ENCODE data around the gene BBS2.

BBS2 gene

DNA sequence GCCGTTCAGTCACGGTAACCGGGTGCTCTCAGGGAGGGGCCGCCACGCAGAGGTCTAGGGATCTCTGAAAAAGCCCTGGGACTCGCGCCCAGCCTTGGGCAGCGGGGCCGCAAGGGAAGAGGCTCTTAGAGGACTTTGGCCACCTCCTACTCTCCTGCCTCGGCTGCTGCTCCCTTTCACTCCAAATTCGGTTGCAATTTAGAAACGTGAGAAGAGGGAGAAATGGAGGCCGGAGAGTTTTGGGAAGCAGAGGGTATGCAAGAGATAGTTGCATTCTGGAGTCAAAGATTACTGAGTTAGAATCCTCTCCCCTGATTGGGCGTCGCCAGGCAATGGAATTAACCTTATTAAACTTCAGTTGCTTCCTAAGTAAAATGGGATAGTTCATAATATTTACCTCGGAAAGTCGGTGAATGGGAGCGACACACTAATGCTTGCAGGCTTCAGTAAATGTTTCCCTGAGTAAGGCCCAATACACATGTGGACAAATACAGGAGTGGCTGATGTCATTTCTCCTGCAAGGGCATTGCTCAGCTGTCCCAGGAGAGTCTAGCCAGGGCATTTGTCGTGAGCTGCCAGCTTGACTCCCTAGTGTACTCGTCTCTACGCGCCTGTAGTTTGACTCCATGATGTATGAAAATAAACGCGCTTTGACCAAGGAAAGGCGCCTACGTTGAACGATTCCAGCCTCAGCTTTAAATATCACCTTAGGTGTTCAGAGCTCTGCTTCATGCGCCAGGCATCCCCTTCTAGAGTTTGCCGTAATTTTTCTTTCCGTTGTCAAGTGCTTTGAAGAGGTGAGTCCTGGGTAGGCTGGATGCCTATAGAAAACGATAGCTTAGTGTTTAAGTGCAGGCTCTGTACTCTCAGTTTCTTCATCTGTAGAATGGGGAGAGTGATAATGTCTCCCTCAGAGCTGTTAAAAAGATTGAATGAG lies 67.8 kb downstream of the BBS2 start:
- H3K4me3 ChIP-seq (ENCODE audit: low read depth, low read length), result peak overlapping the region; percentile 97
- H3K4ac ChIP-seq (ENCODE audit: low read depth, low read length), result peak overlapping the region; percentile 65
- no peak overlapping the region for H3K23ac ChIP-seq (ENCODE audit: low read length)
- peak overlapping the region; percentile 66 for H3K4me2 ChIP-seq (ENCODE audit: low read length)
- no peaks in the 10 kb centered on the region for H3K9me3 ChIP-seq (ENCODE audit: insufficient read depth, low read depth, low read length)
- WGBS (ENCODE audit: extremely low coverage, insufficient coverage, insufficient read length), result no CpG with 5 or more reads among the region's 31 CpGs
- H2AFZ ChIP-seq (ENCODE audit: insufficient read depth, low read length, poor library complexity), result peak overlapping the region; percentile 70
- H3K27me3 ChIP-seq (ENCODE audit: insufficient read depth, low read length), result no peaks in the 10 kb centered on the region
- peak overlapping the region; percentile 81 for H3K9ac ChIP-seq (ENCODE audit: low read length)
- no peak overlapping the region for H2BK12ac ChIP-seq (ENCODE audit: low read length)
- H2BK5ac ChIP-seq (ENCODE audit: low read depth, low read length, poor library complexity), result no peak overlapping the region
- H3K4me1 ChIP-seq (ENCODE audit: control insufficient read depth in 1 of 2, insufficient read depth in 2 of 2, low read length in 2 of 2), result peaks cover 8 to 12% of the 10 kb centered on the region in 2 experiments
- H3K79me2 ChIP-seq (ENCODE audit: control insufficient read depth, insufficient read depth, low read length, poor library complexity), result peaks cover 9% of the 10 kb centered on the region
- H4K8ac ChIP-seq (ENCODE audit: low read depth, low read length), result peak overlapping the region; percentile 57
- H4K12ac ChIP-seq (ENCODE audit: low read depth, low read length), result no peak overlapping the region
- H3K36me3 ChIP-seq (ENCODE audit: control insufficient read depth in 1 of 2, insufficient read depth in 2 of 2, low read length in 2 of 2), result peaks cover 3 to 8% of the 10 kb centered on the region in 2 experiments
- peak; percentile 17 to 34 for DNase-seq
- peak overlapping the region; percentile 24 for H3K27ac ChIP-seq (ENCODE audit: low read depth, low read length)
- peak overlapping the region; percentile 0 for H4K91ac ChIP-seq (ENCODE audit: low read depth, low read length)
- peak overlapping the region; percentile 29 for H3K14ac ChIP-seq (ENCODE audit: low read length)
- H2AK5ac ChIP-seq (ENCODE audit: low read length), result no peak overlapping the region
- peak overlapping the region; percentile 28 for H2BK120ac ChIP-seq (ENCODE audit: insufficient read depth, low read length, poor library complexity)
- peaks cover 4% of the 10 kb centered on the region for H3K79me1 ChIP-seq (ENCODE audit: low read length)
- H3K18ac ChIP-seq (ENCODE audit: low read length), result no peak overlapping the region

- H3K23ac ChIP-seq (ENCODE audit: low read length), result no peak within 1 kb of the TSS
Observed at GRCh38 chr16:56450986-56451752, 68.7 kb downstream of the BBS2 start, which contains the start of the genes NUDT21 and OGFOD1. Gene NUDT21, minus strand, starts transcription at chr16:56451332. Its CDS starts 130 bp downstream, at chr16:56451202. Gene OGFOD1, plus strand, starts transcription at chr16:56451554. Its CDS starts 59 bp downstream, at chr16:56451613.

DNA sequence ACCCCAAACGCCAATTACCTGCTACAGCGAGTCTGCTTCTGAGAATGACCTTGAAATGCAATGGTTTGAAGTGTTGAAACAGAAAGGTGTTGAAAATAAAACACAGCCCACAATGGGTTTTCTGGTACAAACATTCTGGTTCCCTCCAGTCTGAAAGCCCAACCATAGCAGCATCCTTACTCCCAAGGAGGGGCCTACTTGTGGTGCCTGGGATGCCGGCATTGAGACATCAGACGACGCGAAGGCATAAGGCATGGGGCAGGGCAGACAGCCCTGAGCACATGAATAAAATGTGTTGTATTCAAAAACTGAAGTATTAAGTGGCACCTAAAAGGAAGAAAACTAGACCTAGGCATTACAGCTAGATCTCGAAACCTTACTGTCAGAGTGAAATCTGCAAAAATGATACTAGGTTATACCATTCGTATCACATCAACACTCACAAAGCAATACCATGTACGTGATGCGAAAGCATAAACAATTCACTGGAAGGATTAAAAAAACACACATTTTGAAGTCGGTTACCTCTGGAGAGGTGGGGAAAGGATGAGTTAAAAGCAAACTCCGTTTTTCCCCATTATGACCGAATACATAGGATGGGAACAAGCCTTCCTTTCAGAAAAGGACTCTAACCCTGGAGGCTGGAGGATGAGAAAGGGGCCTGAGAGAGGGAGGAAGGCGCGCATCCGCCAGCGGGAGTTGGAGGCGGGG lies 69.4 kb downstream of the BBS2 start:
- H3K27me3 ChIP-seq (ENCODE audit: insufficient read depth, low read length), result no peaks in the 10 kb centered on the region

More at GRCh38 chr16:56450986-56451752, 68.7 kb downstream of the BBS2 start, which contains the start of the genes NUDT21 and OGFOD1:
- Histone ChIP-seq H2BK5ac (ENCODE audit: low read depth, low read length, poor library complexity) (peak within 1 kb of the TSS; percentile 11), H3K79me1 (ENCODE audit: low read length) (peaks cover 4% of the 10 kb centered on the region), H3K79me2 (ENCODE audit: control insufficient read depth, insufficient read depth, low read length, poor library complexity) (peaks cover 9% of the 10 kb centered on the region), H3K27ac (ENCODE audit: low read depth, low read length) (peak within 1 kb of the TSS; percentile 24), H4K91ac (ENCODE audit: low read depth, low read length) (peak within 1 kb of the TSS; percentile 65), H4K8ac (ENCODE audit: low read depth, low read length) (peak within 1 kb of the TSS; percentile 87), H2AK5ac (ENCODE audit: low read length) (no peak within 1 kb of the TSS), H3K4me2 (ENCODE audit: low read length) (peak within 1 kb of the TSS; percentile 67), H3K9ac (ENCODE audit: low read length) (peak within 1 kb of the TSS; percentile 99), H3K14ac (ENCODE audit: low read length) (peak within 1 kb of the TSS; percentile 29), H2BK12ac (ENCODE audit: low read length) (no peak within 1 kb of the TSS), H2BK120ac (ENCODE audit: insufficient read depth, low read length, poor library complexity) (peak within 1 kb of the TSS; percentile 28), H3K36me3 (ENCODE audit: control insufficient read depth in 1 of 2, insufficient read depth in 2 of 2, low read length in 2 of 2) (peaks cover 3 to 8% of the 10 kb centered on the region in 2 experiments), H3K18ac (ENCODE audit: low read length) (peak within 1 kb of the TSS; percentile 20), H3K4me3 (ENCODE audit: low read depth, low read length) (peak within 1 kb of the TSS; percentile 100), H3K27me3 (ENCODE audit: insufficient read depth, low read length) (no peaks in the 10 kb centered on the region), H3K4ac (ENCODE audit: low read depth, low read length) (peak within 1 kb of the TSS; percentile 65), H3K9me3 (ENCODE audit: insufficient read depth, low read depth, low read length) (no peaks in the 10 kb centered on the region), H4K12ac (ENCODE audit: low read depth, low read length) (peak within 1 kb of the TSS; percentile 51), H3K4me1 (ENCODE audit: control insufficient read depth in 1 of 2, insufficient read depth in 2 of 2, low read length in 2 of 2) (peaks cover 8 to 12% of the 10 kb centered on the region in 2 experiments), H2AFZ (ENCODE audit: insufficient read depth, low read length, poor library complexity) (peak within 1 kb of the TSS; percentile 70)
- no CpG with 5 or more reads among the region's 56 CpGs for WGBS (ENCODE audit: extremely low coverage, insufficient coverage, insufficient read length)
- peak; percentile 97 for DNase-seq

DNA sequence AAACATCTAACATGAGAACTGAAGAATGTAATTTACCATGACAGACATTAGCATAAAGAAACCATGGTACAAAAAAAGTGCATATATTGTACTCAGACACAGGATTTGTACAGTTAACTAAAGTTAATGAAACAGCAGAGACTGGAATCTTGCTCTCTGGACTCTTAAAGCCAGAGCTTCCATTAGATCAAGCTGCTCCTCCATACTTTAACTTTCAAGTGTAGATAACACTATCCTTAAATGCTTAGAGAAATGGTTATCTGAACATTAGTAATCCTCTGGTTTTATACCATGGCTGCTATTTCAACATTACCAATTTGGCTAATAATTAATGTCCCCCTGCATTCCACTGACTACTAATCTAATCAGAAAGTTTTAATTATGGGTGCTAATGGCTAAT lies 71.8 kb downstream of the BBS2 start:
- no peak overlapping the region for H3K14ac ChIP-seq (ENCODE audit: low read length)
- H3K23ac ChIP-seq (ENCODE audit: low read length), result no peak overlapping the region
- DNase-seq, result no peak
- no peak overlapping the region for H3K18ac ChIP-seq (ENCODE audit: low read length)
- H2AK5ac ChIP-seq (ENCODE audit: low read length), result no peak overlapping the region
- no peak overlapping the region for H3K4ac ChIP-seq (ENCODE audit: low read depth, low read length)
- no peaks in the 10 kb centered on the region for H3K27me3 ChIP-seq (ENCODE audit: insufficient read depth, low read length)
- no peak overlapping the region for H2BK12ac ChIP-seq (ENCODE audit: low read length)
- no peak overlapping the region for H4K12ac ChIP-seq (ENCODE audit: low read depth, low read length)
- H3K4me1 ChIP-seq (ENCODE audit: control insufficient read depth in 1 of 2, insufficient read depth in 2 of 2, low read length in 2 of 2), result peaks cover 8 to 12% of the 10 kb centered on the region in 2 experiments
- no peak overlapping the region for H2AFZ ChIP-seq (ENCODE audit: insufficient read depth, low read length, poor library complexity)
- no peaks in the 10 kb centered on the region for H3K9me3 ChIP-seq (ENCODE audit: insufficient read depth, low read depth, low read length)
- H3K36me3 ChIP-seq (ENCODE audit: control insufficient read depth in 1 of 2, insufficient read depth in 2 of 2, low read length in 2 of 2), result peaks cover 4 to 10% of the 10 kb centered on the region in 2 experiments
- no peak overlapping the region for H4K8ac ChIP-seq (ENCODE audit: low read depth, low read length)
- H3K27ac ChIP-seq (ENCODE audit: low read depth, low read length), result no peak overlapping the region
- no peak overlapping the region for H3K4me3 ChIP-seq (ENCODE audit: low read depth, low read length)
- H3K79me1 ChIP-seq (ENCODE audit: low read length), result peaks cover 4% of the 10 kb centered on the region
- no peak overlapping the region for H3K4me2 ChIP-seq (ENCODE audit: low read length)
- no peak overlapping the region for H4K91ac ChIP-seq (ENCODE audit: low read depth, low read length)
- H3K9ac ChIP-seq (ENCODE audit: low read length), result no peak overlapping the region
- no peak overlapping the region for H2BK120ac ChIP-seq (ENCODE audit: insufficient read depth, low read length, poor library complexity)
- peaks cover 9% of the 10 kb centered on the region for H3K79me2 ChIP-seq (ENCODE audit: control insufficient read depth, insufficient read depth, low read length, poor library complexity)
- H2BK5ac ChIP-seq (ENCODE audit: low read depth, low read length, poor library complexity), result no peak overlapping the region

More for the DNA sequence above, 69.4 kb downstream of the BBS2 start:
- H4K91ac ChIP-seq (ENCODE audit: low read depth, low read length), result peak overlapping the region; percentile 65
- no peak overlapping the region for H3K27ac ChIP-seq (ENCODE audit: low read depth, low read length)
- H3K9me3 ChIP-seq (ENCODE audit: insufficient read depth, low read depth, low read length), result no peaks in the 10 kb centered on the region
- H3K9ac ChIP-seq (ENCODE audit: low read length), result peak overlapping the region; percentile 99
- no CpG with 5 or more reads among the region's 18 CpGs for WGBS (ENCODE audit: extremely low coverage, insufficient coverage, insufficient read length)
- no peak overlapping the region for H3K23ac ChIP-seq (ENCODE audit: low read length)
- H3K79me1 ChIP-seq (ENCODE audit: low read length), result peaks cover 4% of the 10 kb centered on the region
- H3K79me2 ChIP-seq (ENCODE audit: control insufficient read depth, insufficient read depth, low read length, poor library complexity), result peaks cover 9% of the 10 kb centered on the region
- peaks cover 3 to 8% of the 10 kb centered on the region in 2 experiments for H3K36me3 ChIP-seq (ENCODE audit: control insufficient read depth in 1 of 2, insufficient read depth in 2 of 2, low read length in 2 of 2)
- H3K4ac ChIP-seq (ENCODE audit: low read depth, low read length), result peak overlapping the region; percentile 51
- peak overlapping the region; percentile 87 for H4K8ac ChIP-seq (ENCODE audit: low read depth, low read length)
- H2AFZ ChIP-seq (ENCODE audit: insufficient read depth, low read length, poor library complexity), result peak overlapping the region; percentile 38
- H2BK5ac ChIP-seq (ENCODE audit: low read depth, low read length, poor library complexity), result peak overlapping the region; percentile 11
- no peak for DNase-seq
- H3K18ac ChIP-seq (ENCODE audit: low read length), result peak overlapping the region; percentile 20
- H2AK5ac ChIP-seq (ENCODE audit: low read length), result no peak overlapping the region
- H2BK120ac ChIP-seq (ENCODE audit: insufficient read depth, low read length, poor library complexity), result peak overlapping the region; percentile 24
- H4K12ac ChIP-seq (ENCODE audit: low read depth, low read length), result peak overlapping the region; percentile 51
- H3K4me3 ChIP-seq (ENCODE audit: low read depth, low read length), result peak overlapping the region; percentile 100
- H3K14ac ChIP-seq (ENCODE audit: low read length), result peak overlapping the region; percentile 28
- peak overlapping the region; percentile 67 for H3K4me2 ChIP-seq (ENCODE audit: low read length)
- no peak overlapping the region for H2BK12ac ChIP-seq (ENCODE audit: low read length)
- H3K4me1 ChIP-seq (ENCODE audit: control insufficient read depth in 1 of 2, insufficient read depth in 2 of 2, low read length in 2 of 2), result peaks cover 8 to 12% of the 10 kb centered on the region in 2 experiments
